Breast epithelium (tissue), 3 donors: ENCODE results near the gene CLCN1.

ENCODE experiments used
- CTCF ChIP-seq, 3 donors: fragments of 450-650 bp; IDR thresholded peaks; one replicate each; pipeline ENCODE4 v1.5.1; 2016 to 2017; ENCODE audit warnings: antibody characterized with exemption in 3 of 3, mild to moderate bottlenecking in 3 of 3, moderate library complexity in 3 of 3
- POLR2A ChIP-seq: fragments of 450-650 bp; IDR thresholded peaks from one replicate; pipeline ENCODE4 v1.6.1; 2016; ENCODE audit warnings: antibody characterized with exemption, mild to moderate bottlenecking, moderate library complexity
- POLR2AphosphoS5 ChIP-seq, 3 donors: sonication (generic); formaldehyde crosslinking; IDR thresholded peaks; one replicate each; pipeline ENCODE4 v1.6.1; 2017; ENCODE audit warnings: antibody characterized with exemption in 3 of 3

GRCh38 chr7:143285806-143286521 lies 29.9 kb upstream of the CLCN1 start:
- TF ChIP-seq POLR2AphosphoS5 (IDR thresholded peaks at IDR 0.05) (no peak), CTCF (IDR thresholded peaks at IDR 0.05) (no peak), POLR2A (no peak)
